Stimulated activated naive CD8-positive, alpha-beta T cell treated with anti-CD3 and anti-CD28 coated beads, Interleukin-15, amount 100 ng/mL, for 72 hours (primary cell): ENCODE measurements around the gene LCORL.
"Not testable (repeated sequence)": the region's sequence is repeated elsewhere in the genome, so short reads cannot be mapped to it uniquely, and the experiment has no call there.

Experiments used
- ATAC-seq: fragments of 150-1000 bp; cut with Tn5 transposase; 2 replicates; pipeline ENCODE4 v1.10.0; 2021; ENCODE audit warnings: mild to moderate bottlenecking, moderate library complexity
- DNase-seq, 2 donors: peaks; one replicate each; pipeline ENCODE4 v3.0.0; 2021 to 2022
- H3K27ac Mint-ChIP-seq, 2 donors: one replicate each; pipeline ENCODE4 v1.8.0; 2022; ENCODE audit warnings: mild to moderate bottlenecking in 2 of 2, mixed read lengths in 2 of 2, moderate library complexity in 2 of 2
- H3K27me3 Mint-ChIP-seq: one replicate; pipeline ENCODE4 v1.8.0; 2022; ENCODE audit warnings: mixed read lengths
- H3K4me1 Mint-ChIP-seq: one replicate; pipeline ENCODE4 v1.8.0; 2022; ENCODE audit warnings: mild to moderate bottlenecking, mixed read lengths
- H3K4me3 Mint-ChIP-seq, 2 donors: one replicate each; pipeline ENCODE4 v1.8.0; 2022; ENCODE audit warnings: mild to moderate bottlenecking in 2 of 2, mixed read lengths in 2 of 2, moderate library complexity in 1 of 2
- H3K9me3 Mint-ChIP-seq, 2 donors: one replicate each; pipeline ENCODE4 v1.8.0; 2022; ENCODE audit warnings: mixed read lengths in 2 of 2

LCORL gene

GRCh38 chr4:18021720-18022571, at the start of gene LCORL:
Gene LCORL, minus strand, starts transcription at chr4:18021755. Its CDS starts 4 bp downstream, at chr4:18021751.
- H3K4me3 Mint-ChIP-seq = peak within 1 kb of the TSS; percentile 93 to 95
- peak within 1 kb of the TSS; percentile 94 to 97 for H3K27ac Mint-ChIP-seq
- ATAC-seq (peak; percentile 89), DNase-seq (peak; percentile 87 to 90)
- H3K4me1 Mint-ChIP-seq = peaks cover 10% of the 10 kb centered on the region
- H3K9me3 Mint-ChIP-seq = no peaks in the 10 kb centered on the region
- H3K27me3 Mint-ChIP-seq = peaks cover 26% of the 10 kb centered on the region

- no peak overlapping the region for H3K4me3 Mint-ChIP-seq
- no peaks in the 10 kb centered on the region for H3K4me1 Mint-ChIP-seq
- H3K9me3 Mint-ChIP-seq = no peaks in the 10 kb centered on the region
- DNase-seq (no peak), ATAC-seq (no peak)
- H3K27ac Mint-ChIP-seq = no peak overlapping the region
- peaks cover 62% of the 10 kb centered on the region for H3K27me3 Mint-ChIP-seq
These were observed 48.3 kb upstream of the LCORL start for GRCh38 chr4:18069810-18070209.

- ATAC-seq (no peak), DNase-seq (no peak)
- Mint-ChIP-seq H3K27me3 (peaks cover 66% of the 10 kb centered on the region), H3K4me3 (no peak overlapping the region), H3K27ac (no peak overlapping the region), H3K9me3 (peaks cover 15 to 19% of the 10 kb centered on the region in 2 donors), H3K4me1 (no peaks in the 10 kb centered on the region)
These were observed 45.5 kb upstream of the LCORL start for GRCh38 chr4:18067031-18067430.

GRCh38 chr4:18063079-18063478, 41.5 kb upstream of the LCORL start:
- Mint-ChIP-seq H3K4me1 (peaks cover 2% of the 10 kb centered on the region), H3K4me3 (no peak overlapping the region), H3K27ac (no peak overlapping the region), H3K27me3 (peaks cover 45% of the 10 kb centered on the region), H3K9me3 (peaks cover 15 to 19% of the 10 kb centered on the region in 2 donors)
- ATAC-seq (no peak), DNase-seq (no peak)

- Mint-ChIP-seq H3K27ac (no peak overlapping the region), H3K9me3 (peaks cover under 1 to 4% of the 10 kb centered on the region in 2 donors), H3K4me3 (peak overlapping the region in 1 of 2 donors; percentile 38), H3K4me1 (peaks cover 5% of the 10 kb centered on the region), H3K27me3 (peaks cover 39% of the 10 kb centered on the region)
- ATAC-seq (no peak), DNase-seq (no peak)
These were observed 36.4 kb upstream of the LCORL start for GRCh38 chr4:18057821-18058533.

- H3K27me3 Mint-ChIP-seq = peaks cover 51% of the 10 kb centered on the region
- DNase-seq (no peak), ATAC-seq (no peak)
- no peak overlapping the region for H3K4me3 Mint-ChIP-seq
- no peak overlapping the region for H3K27ac Mint-ChIP-seq
- peaks cover 5% of the 10 kb centered on the region for H3K4me1 Mint-ChIP-seq
- no peaks in the 10 kb centered on the region for H3K9me3 Mint-ChIP-seq
These were observed 34.5 kb upstream of the LCORL start for GRCh38 chr4:18056030-18056429.

GRCh38 chr4:18052158-18052557, 30.6 kb upstream of the LCORL start:
- H3K9me3 Mint-ChIP-seq = no peaks in the 10 kb centered on the region
- no peak overlapping the region for H3K4me3 Mint-ChIP-seq
- H3K27me3 Mint-ChIP-seq = peaks cover 46% of the 10 kb centered on the region
- no peaks in the 10 kb centered on the region for H3K4me1 Mint-ChIP-seq
- ATAC-seq (no peak), DNase-seq (no peak)
- no peak overlapping the region for H3K27ac Mint-ChIP-seq

- DNase-seq = no peak
- no peaks in the 10 kb centered on the region for H3K4me1 Mint-ChIP-seq
- H3K27ac Mint-ChIP-seq = no peak overlapping the region
- no peak for ATAC-seq
- no peak overlapping the region for H3K4me3 Mint-ChIP-seq
- no peaks in the 10 kb centered on the region for H3K9me3 Mint-ChIP-seq
- H3K27me3 Mint-ChIP-seq = peaks cover 46% of the 10 kb centered on the region
These were observed 29.7 kb upstream of the LCORL start for GRCh38 chr4:18051281-18051680.

GRCh38 chr4:18050448-18050847, 28.9 kb upstream of the LCORL start:
- Mint-ChIP-seq H3K4me1 (no peaks in the 10 kb centered on the region), H3K27ac (no peak overlapping the region), H3K9me3 (no peaks in the 10 kb centered on the region), H3K4me3 (no peak overlapping the region), H3K27me3 (peaks cover 39% of the 10 kb centered on the region)
- DNase-seq (no peak), ATAC-seq (no peak)

GRCh38 chr4:18049446-18049845, 27.9 kb upstream of the LCORL start:
- H3K4me1 Mint-ChIP-seq = no peaks in the 10 kb centered on the region
- H3K9me3 Mint-ChIP-seq = no peaks in the 10 kb centered on the region
- no peak for DNase-seq
- H3K27ac Mint-ChIP-seq = no peak overlapping the region
- peaks cover 33% of the 10 kb centered on the region for H3K27me3 Mint-ChIP-seq
- no peak overlapping the region for H3K4me3 Mint-ChIP-seq
- no peak for ATAC-seq

GRCh38 chr4:18042754-18043153, 21.2 kb upstream of the LCORL start:
- ATAC-seq = no peak
- no peaks in the 10 kb centered on the region for H3K4me1 Mint-ChIP-seq

GRCh38 chr4:18042012-18042411, 20.5 kb upstream of the LCORL start:
- H3K4me3 Mint-ChIP-seq = no peak overlapping the region
- peaks cover 15% of the 10 kb centered on the region for H3K27me3 Mint-ChIP-seq
- no peak for ATAC-seq
- no peak for DNase-seq
- H3K9me3 Mint-ChIP-seq = no peaks in the 10 kb centered on the region
- H3K27ac Mint-ChIP-seq = no peak overlapping the region
- no peaks in the 10 kb centered on the region for H3K4me1 Mint-ChIP-seq

More at GRCh38 chr4:18042754-18043153, 21.2 kb upstream of the LCORL start:
- no peak overlapping the region for H3K27ac Mint-ChIP-seq
- no peak for DNase-seq
- peaks cover 15% of the 10 kb centered on the region for H3K27me3 Mint-ChIP-seq
- H3K4me3 Mint-ChIP-seq = no peak overlapping the region
- no peaks in the 10 kb centered on the region for H3K9me3 Mint-ChIP-seq

GRCh38 chr4:18041114-18041513, 19.6 kb upstream of the LCORL start:
- no peaks in the 10 kb centered on the region for H3K4me1 Mint-ChIP-seq
- H3K27ac Mint-ChIP-seq = no peak overlapping the region
- peaks cover 18% of the 10 kb centered on the region for H3K27me3 Mint-ChIP-seq
- H3K9me3 Mint-ChIP-seq = no peaks in the 10 kb centered on the region
- ATAC-seq = no peak
- no peak for DNase-seq
- H3K4me3 Mint-ChIP-seq = no peak overlapping the region

- H3K27ac Mint-ChIP-seq = no peak overlapping the region
- peaks cover 31% of the 10 kb centered on the region for H3K27me3 Mint-ChIP-seq
- no peaks in the 10 kb centered on the region for H3K9me3 Mint-ChIP-seq
- no peaks in the 10 kb centered on the region for H3K4me1 Mint-ChIP-seq
- DNase-seq (no peak), ATAC-seq (peak; percentile 42)
- no peak overlapping the region for H3K4me3 Mint-ChIP-seq
These were observed 17.6 kb upstream of the LCORL start for GRCh38 chr4:18039113-18039512.

GRCh38 chr4:18036369-18036768, 14.8 kb upstream of the LCORL start:
- ATAC-seq = not testable (repeated sequence)

GRCh38 chr4:18034099-18034498, 12.5 kb upstream of the LCORL start:
- Mint-ChIP-seq H3K4me1 (no peaks in the 10 kb centered on the region), H3K9me3 (no peaks in the 10 kb centered on the region)

More at GRCh38 chr4:18036369-18036768, 14.8 kb upstream of the LCORL start:
- H3K4me3 Mint-ChIP-seq, H3K4me1 Mint-ChIP-seq, H3K9me3 Mint-ChIP-seq, DNase-seq, H3K27ac Mint-ChIP-seq: not testable (repeated sequence)
- H3K27me3 Mint-ChIP-seq = peaks cover 40% of the 10 kb centered on the region

More at GRCh38 chr4:18034099-18034498, 12.5 kb upstream of the LCORL start:
- ATAC-seq (no peak), DNase-seq (no peak)
- H3K4me3 Mint-ChIP-seq = no peak overlapping the region
- H3K27ac Mint-ChIP-seq = no peak overlapping the region
- H3K27me3 Mint-ChIP-seq = peaks cover 52% of the 10 kb centered on the region
